Measurements from ENCODE around the gene RNF181. TPM values are rescaled to one million over a fixed set of nuclear protein-coding genes. Genes with fewer than 3 reads are reported as not detected.

The RNF181 gene
- total and polyA plus RNA-seq, 2 of the 8 experiments (the other 6 are each of a cell fraction or from before 2014, with no cell fraction given) = 97.2 to 514 TPM

GRCh38 chr2:85596486-85597143 is 1.1 kb downstream of the RNF181 start (continued):
- TF ChIP-seq CTCF (IDR thresholded peaks at IDR 0.05; ENCODE audit: control extremely low read depth in 1 of 3, insufficient read depth in 1 of 3, low read depth in 1 of 3, low read length in 3 of 3) = no peak
- TF ChIP-seq PHF8 (conservative IDR thresholded peaks at IDR 0.05; ENCODE audit: low read depth, low read length) = no peak
- no peak for TF ChIP-seq ATF3 (IDR thresholded peaks at IDR 0.05; ENCODE audit: insufficient read depth, low read depth, low read length)
- TF ChIP-seq CTBP2 (IDR thresholded peaks at IDR 0.05; ENCODE audit: borderline replicate concordance, insufficient read depth, insufficient read length, low read length) = no peak
- TF ChIP-seq USF2 (IDR thresholded peaks at IDR 0.05; ENCODE audit: low read length) = no peak
- no peak for TF ChIP-seq MAX (IDR thresholded peaks at IDR 0.05)

Measured in H1 (cell line).